ENCODE data around the gene CGB3. TPM values are rescaled to one million over a fixed set of nuclear protein-coding genes. Genes with fewer than 3 reads are reported as not detected.
A peak's percentile ranks its signal among the peaks of the same experiment; 100 is the strongest.

Gene CGB3
- total RNA-seq, 1 experiment from 2014 or later = not detected

- intact Hi-C loops (cut with micrococcal nuclease; ENCODE audit: unreplicated experiment) = loop anchor here (2.0 to 10.0 kb wide), 4 partner anchors 31 to 231 kb away; partner anchors contain the start of genes CGB7 and KCNA7
- Histone ChIP-seq H3K4me1 (peaks cover 13% of the 10 kb centered on the region; the same call in 1 of the 2 replicates), H3K36me3 (ENCODE audit: control insufficient read depth, insufficient read depth, low read length) (no peaks in the 10 kb centered on the region; the same call in 1 of the 2 replicates), H3K4me3 (ENCODE audit: low read depth, low read length) (peak within 1 kb of the TSS; percentile 77), H3K27me3 (replicated peaks; ENCODE audit: control insufficient read depth, insufficient read depth, low read length) (no peaks in the 10 kb centered on the region), H3K9me3 (no peaks in the 10 kb centered on the region)
- no TSS peak for BruUV-seq (replicated peaks)
- peaks cover 67% of the 10 kb centered on the region for H3K36me3 Mint-ChIP-seq (ENCODE audit: insufficient read depth, unreplicated experiment)
- TF ChIP-seq, protein P1, sequence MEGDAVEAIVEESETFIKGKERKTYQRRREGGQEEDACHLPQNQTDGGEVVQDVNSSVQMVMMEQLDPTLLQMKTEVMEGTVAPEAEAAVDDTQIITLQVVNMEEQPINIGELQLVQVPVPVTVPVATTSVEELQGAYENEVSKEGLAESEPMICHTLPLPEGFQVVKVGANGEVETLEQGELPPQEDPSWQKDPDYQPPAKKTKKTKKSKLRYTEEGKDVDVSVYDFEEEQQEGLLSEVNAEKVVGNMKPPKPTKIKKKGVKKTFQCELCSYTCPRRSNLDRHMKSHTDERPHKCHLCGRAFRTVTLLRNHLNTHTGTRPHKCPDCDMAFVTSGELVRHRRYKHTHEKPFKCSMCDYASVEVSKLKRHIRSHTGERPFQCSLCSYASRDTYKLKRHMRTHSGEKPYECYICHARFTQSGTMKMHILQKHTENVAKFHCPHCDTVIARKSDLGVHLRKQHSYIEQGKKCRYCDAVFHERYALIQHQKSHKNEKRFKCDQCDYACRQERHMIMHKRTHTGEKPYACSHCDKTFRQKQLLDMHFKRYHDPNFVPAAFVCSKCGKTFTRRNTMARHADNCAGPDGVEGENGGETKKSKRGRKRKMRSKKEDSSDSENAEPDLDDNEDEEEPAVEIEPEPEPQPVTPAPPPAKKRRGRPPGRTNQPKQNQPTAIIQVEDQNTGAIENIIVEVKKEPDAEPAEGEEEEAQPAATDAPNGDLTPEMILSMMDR (IDR thresholded peaks at IDR 0.05; ENCODE audit: insufficient read depth in 1 of 2, low read depth in 1 of 2, low read length in 1 of 2, severe bottlenecking in 1 of 2, unreplicated experiment in 1 of 2) = peak; percentile 98 to 99
- H3K4me3 Mint-ChIP-seq (ENCODE audit: unreplicated experiment) = peak within 1 kb of the TSS; percentile 99
- CTCF ChIA-PET = interaction anchor here (0.5 to 2.9 kb wide), 49 partner anchors 10 to 684 kb away, joined by 3 to 51 read pairs (median 5); partner anchors contain the start of genes ALDH16A1, BAX, CGB7 and DHDH
- no peaks in the 10 kb centered on the region for H3K27me3 Mint-ChIP-seq (ENCODE audit: insufficient read depth, unreplicated experiment)
- no peaks in the 10 kb centered on the region for H3K9me3 Mint-ChIP-seq (ENCODE audit: unreplicated experiment)
- DNase-seq = peak; percentile 100
- POLR2A ChIA-PET = interaction anchor here (0.6 to 2.5 kb wide), 29 partner anchors 10 to 460 kb away, joined by 3 to 16 read pairs (median 6); partner anchors contain the start of genes ALDH16A1, CGB7, DHDH and FTL
- H3K27ac Mint-ChIP-seq (ENCODE audit: unreplicated experiment) = peak within 1 kb of the TSS; percentile 97
- H3K4me1 Mint-ChIP-seq (ENCODE audit: low read depth, unreplicated experiment) = peaks cover 25% of the 10 kb centered on the region
Observed at GRCh38 chr19:48993175-48994034, 30.7 kb downstream of the CGB3 start, which contains the start of the genes GYS1 and RUVBL2. Gene GYS1 (minus strand): TSS chr19:48993309. CDS start chr19:48993112, 197 bp downstream. Gene RUVBL2 (plus strand): TSS chr19:48993887. CDS start chr19:48993912, 25 bp downstream.

DNA sequence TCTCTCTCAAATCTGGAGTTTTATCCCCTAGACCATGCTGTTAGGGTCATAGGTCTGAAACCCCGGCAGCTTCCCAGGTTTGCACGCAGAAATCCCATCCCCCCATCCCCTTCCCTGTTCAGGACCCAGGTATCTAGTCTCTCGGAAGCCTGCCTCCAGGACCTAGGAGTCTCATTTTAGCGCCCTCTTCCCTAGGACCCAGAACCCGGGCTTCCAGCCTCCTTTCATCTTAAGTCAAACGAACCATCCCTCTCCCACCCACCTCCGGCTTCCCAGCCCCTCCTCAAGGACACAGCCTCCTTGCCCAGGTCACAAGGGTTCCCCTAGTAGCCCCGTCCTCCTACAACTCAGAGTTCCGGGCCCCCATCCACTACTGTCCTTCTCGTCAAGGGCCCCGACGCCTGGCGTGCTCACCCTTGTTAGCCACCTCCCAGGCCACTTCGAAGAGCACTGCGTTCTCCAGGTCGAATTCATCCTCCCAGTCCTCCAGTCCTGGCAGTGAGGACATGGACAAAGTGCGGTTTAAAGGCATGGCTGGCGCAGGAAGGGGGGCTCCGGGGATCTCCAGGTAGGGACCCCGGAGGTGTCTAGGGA, 31.5 kb downstream of the CGB3 start:
- H3K4me1 Mint-ChIP-seq (ENCODE audit: low read depth, unreplicated experiment) = peaks cover 32% of the 10 kb centered on the region
- Histone ChIP-seq H3K36me3 (ENCODE audit: control insufficient read depth, insufficient read depth, low read length) (peaks cover 2% of the 10 kb centered on the region; the same call in 1 of the 2 replicates), H3K4me3 (ENCODE audit: low read depth, low read length) (peak overlapping the region; percentile 77), H3K27me3 (replicated peaks; ENCODE audit: control insufficient read depth, insufficient read depth, low read length) (no peaks in the 10 kb centered on the region), H3K9me3 (no peaks in the 10 kb centered on the region), H3K4me1 (peaks cover 13% of the 10 kb centered on the region; the same call in 1 of the 2 replicates)
- peak in 1 of 2 experiments; percentile 48 for DNase-seq
- intact Hi-C loops (cut with micrococcal nuclease; ENCODE audit: unreplicated experiment) = loop anchor here (2.0 to 10.0 kb wide), 4 partner anchors 30 to 232 kb away; partner anchors contain the start of genes CGB7 and KCNA7
- peaks cover 64% of the 10 kb centered on the region for H3K36me3 Mint-ChIP-seq (ENCODE audit: insufficient read depth, unreplicated experiment)
- ChIA-PET CTCF (interaction anchor here (0.6 to 2.9 kb wide), 32 partner anchors 10 to 683 kb away, joined by 3 to 51 read pairs (median 7); partner anchors contain the start of genes BAX, DHDH, LHB and NTF4), POLR2A (interaction anchor here (0.6 to 2.5 kb wide), 21 partner anchors 9 to 460 kb away, joined by 3 to 16 read pairs (median 8); partner anchors contain the start of genes ALDH16A1, CGB7, DHDH and FTL)
- TSS peak; percentile 56 for BruUV-seq (replicated peaks)
- H3K9me3 Mint-ChIP-seq (ENCODE audit: unreplicated experiment) = no peaks in the 10 kb centered on the region
- TF ChIP-seq, protein P1 (IDR thresholded peaks at IDR 0.05; ENCODE audit: insufficient read depth in 1 of 2, low read depth in 1 of 2, low read length in 1 of 2, severe bottlenecking in 1 of 2, unreplicated experiment in 1 of 2) = no peak
- H3K4me3 Mint-ChIP-seq (ENCODE audit: unreplicated experiment) = peak overlapping the region; percentile 99
- peak overlapping the region; percentile 97 for H3K27ac Mint-ChIP-seq (ENCODE audit: unreplicated experiment)
- no peaks in the 10 kb centered on the region for H3K27me3 Mint-ChIP-seq (ENCODE audit: insufficient read depth, unreplicated experiment)

All from Caco-2 (cell line).